ENCODE measurements around the gene RNF166. TPM values are rescaled to one million over a fixed set of nuclear protein-coding genes. Genes with fewer than 3 reads are reported as not detected.

RNF166 gene
- total and polyA plus RNA-seq, 2 of the 13 experiments (the other 11 are each of a cell fraction or from before 2014, with no cell fraction given): 21.4 to 23.0 TPM

- TF ChIP-seq CCAR2 (optimal IDR thresholded peaks at IDR 0.05; ENCODE audit: low read depth, low read length): no peak
- no peak for TF ChIP-seq NONO (IDR thresholded peaks at IDR 0.05)
- TF ChIP-seq NONO (CRISPR knock-in tag; conservative IDR thresholded peaks at IDR 0.05): no peak
- peak; percentile 30 for TF ChIP-seq ASH2L (IDR thresholded peaks at IDR 0.05; ENCODE audit: insufficient read length, low read depth, low read length)
- TF ChIP-seq, protein P1, sequence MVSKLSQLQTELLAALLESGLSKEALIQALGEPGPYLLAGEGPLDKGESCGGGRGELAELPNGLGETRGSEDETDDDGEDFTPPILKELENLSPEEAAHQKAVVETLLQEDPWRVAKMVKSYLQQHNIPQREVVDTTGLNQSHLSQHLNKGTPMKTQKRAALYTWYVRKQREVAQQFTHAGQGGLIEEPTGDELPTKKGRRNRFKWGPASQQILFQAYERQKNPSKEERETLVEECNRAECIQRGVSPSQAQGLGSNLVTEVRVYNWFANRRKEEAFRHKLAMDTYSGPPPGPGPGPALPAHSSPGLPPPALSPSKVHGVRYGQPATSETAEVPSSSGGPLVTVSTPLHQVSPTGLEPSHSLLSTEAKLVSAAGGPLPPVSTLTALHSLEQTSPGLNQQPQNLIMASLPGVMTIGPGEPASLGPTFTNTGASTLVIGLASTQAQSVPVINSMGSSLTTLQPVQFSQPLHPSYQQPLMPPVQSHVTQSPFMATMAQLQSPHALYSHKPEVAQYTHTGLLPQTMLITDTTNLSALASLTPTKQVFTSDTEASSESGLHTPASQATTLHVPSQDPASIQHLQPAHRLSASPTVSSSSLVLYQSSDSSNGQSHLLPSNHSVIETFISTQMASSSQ (IDR thresholded peaks at IDR 0.05; ENCODE audit: low read depth): no peak
- TF ChIP-seq, protein P1 (CRISPR knock-in tag; IDR thresholded peaks at IDR 0.05; ENCODE audit: borderline replicate concordance): no peak
- TF ChIP-seq ZBTB38 (CRISPR knock-in tag; IDR thresholded peaks at IDR 0.05): peak; percentile 93
- TF ChIP-seq ZNF382 (CRISPR knock-in tag; IDR thresholded peaks at IDR 0.05; ENCODE audit: borderline replicate concordance): no peak
- TF ChIP-seq, protein P2, sequence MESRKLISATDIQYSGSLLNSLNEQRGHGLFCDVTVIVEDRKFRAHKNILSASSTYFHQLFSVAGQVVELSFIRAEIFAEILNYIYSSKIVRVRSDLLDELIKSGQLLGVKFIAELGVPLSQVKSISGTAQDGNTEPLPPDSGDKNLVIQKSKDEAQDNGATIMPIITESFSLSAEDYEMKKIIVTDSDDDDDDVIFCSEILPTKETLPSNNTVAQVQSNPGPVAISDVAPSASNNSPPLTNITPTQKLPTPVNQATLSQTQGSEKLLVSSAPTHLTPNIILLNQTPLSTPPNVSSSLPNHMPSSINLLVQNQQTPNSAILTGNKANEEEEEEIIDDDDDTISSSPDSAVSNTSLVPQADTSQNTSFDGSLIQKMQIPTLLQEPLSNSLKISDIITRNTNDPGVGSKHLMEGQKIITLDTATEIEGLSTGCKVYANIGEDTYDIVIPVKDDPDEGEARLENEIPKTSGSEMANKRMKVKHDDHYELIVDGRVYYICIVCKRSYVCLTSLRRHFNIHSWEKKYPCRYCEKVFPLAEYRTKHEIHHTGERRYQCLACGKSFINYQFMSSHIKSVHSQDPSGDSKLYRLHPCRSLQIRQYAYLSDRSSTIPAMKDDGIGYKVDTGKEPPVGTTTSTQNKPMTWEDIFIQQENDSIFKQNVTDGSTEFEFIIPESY (CRISPR knock-in tag; IDR thresholded peaks at IDR 0.05): 0 out of 2 replicates have a peak, but pooled peaks have one; percentile 38
- no peak for TF ChIP-seq TCF12 (IDR thresholded peaks at IDR 0.05)
- 0 out of 2 replicates have a peak, but pooled peaks have one; percentile 55 for TF ChIP-seq TCF12 (CRISPR knock-in tag; IDR thresholded peaks at IDR 0.05)
- peak; percentile 60; the same call in 1 of the 2 replicates for TF ChIP-seq REXO4 (CRISPR knock-in tag; IDR thresholded peaks at IDR 0.05; ENCODE audit: borderline replicate concordance)
- no peak for TF ChIP-seq ZSCAN25 (CRISPR knock-in tag; IDR thresholded peaks at IDR 0.05)
- no peak for TF ChIP-seq TBX2 (CRISPR knock-in tag; IDR thresholded peaks at IDR 0.05; ENCODE audit: borderline replicate concordance)
- peak; percentile 18; the same call in 1 of the 2 replicates for TF ChIP-seq HHEX (CRISPR knock-in tag; IDR thresholded peaks at IDR 0.05)
- 0 out of 2 replicates have a peak, but pooled peaks have one; percentile 22 for TF ChIP-seq CEBPB (IDR thresholded peaks at IDR 0.05; ENCODE audit: borderline replicate concordance, low read depth, low read length)
- TF ChIP-seq, protein P3, sequence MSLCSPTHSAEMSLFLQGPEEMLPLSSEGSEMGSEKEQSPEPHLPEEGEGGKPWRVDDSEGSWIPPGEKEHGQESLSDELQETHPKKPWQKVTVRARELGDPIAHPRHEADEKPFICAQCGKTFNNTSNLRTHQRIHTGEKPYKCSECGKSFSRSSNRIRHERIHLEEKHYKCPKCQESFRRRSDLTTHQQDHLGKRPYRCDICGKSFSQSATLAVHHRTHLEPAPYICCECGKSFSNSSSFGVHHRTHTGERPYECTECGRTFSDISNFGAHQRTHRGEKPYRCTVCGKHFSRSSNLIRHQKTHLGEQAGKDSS (CRISPR knock-in tag; IDR thresholded peaks at IDR 0.05; ENCODE audit: borderline replicate concordance, low read depth): 0 out of 2 replicates have a peak, but pooled peaks have one; percentile 8
- no peak for TF ChIP-seq POLR2A (IDR thresholded peaks at IDR 0.05; ENCODE audit: insufficient read depth in 1 of 2, low read depth in 2 of 2, low read length in 2 of 2)
- no peak for TF ChIP-seq THYN1 (CRISPR knock-in tag; IDR thresholded peaks at IDR 0.05; ENCODE audit: borderline replicate concordance, low read depth)
- TF ChIP-seq, protein P4, sequence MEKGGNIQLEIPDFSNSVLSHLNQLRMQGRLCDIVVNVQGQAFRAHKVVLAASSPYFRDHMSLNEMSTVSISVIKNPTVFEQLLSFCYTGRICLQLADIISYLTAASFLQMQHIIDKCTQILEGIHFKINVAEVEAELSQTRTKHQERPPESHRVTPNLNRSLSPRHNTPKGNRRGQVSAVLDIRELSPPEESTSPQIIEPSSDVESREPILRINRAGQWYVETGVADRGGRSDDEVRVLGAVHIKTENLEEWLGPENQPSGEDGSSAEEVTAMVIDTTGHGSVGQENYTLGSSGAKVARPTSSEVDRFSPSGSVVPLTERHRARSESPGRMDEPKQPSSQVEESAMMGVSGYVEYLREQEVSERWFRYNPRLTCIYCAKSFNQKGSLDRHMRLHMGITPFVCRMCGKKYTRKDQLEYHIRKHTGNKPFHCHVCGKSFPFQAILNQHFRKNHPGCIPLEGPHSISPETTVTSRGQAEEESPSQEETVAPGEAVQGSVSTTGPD (CRISPR knock-in tag; IDR thresholded peaks at IDR 0.05): 0 out of 2 replicates have a peak, but pooled peaks have one; percentile 28
- 0 out of 2 replicates have a peak, but pooled peaks have one; percentile 45 for TF ChIP-seq HNF4A (CRISPR knock-in tag; IDR thresholded peaks at IDR 0.05)
Observed at GRCh38 chr16:88700322-88700635, 5.9 kb downstream of the RNF166 start (continued).
